ENCODE data around the gene DDA1. TPM values are rescaled to one million over a fixed set of nuclear protein-coding genes. Genes with fewer than 3 reads are reported as not detected.

The DDA1 gene
- total and polyA plus RNA-seq, 9 of the 15 experiments (the other 6 are each of a cell fraction or from before 2014, with no cell fraction given): 1.4 to 83.8 (median 33.8) TPM

DNA sequence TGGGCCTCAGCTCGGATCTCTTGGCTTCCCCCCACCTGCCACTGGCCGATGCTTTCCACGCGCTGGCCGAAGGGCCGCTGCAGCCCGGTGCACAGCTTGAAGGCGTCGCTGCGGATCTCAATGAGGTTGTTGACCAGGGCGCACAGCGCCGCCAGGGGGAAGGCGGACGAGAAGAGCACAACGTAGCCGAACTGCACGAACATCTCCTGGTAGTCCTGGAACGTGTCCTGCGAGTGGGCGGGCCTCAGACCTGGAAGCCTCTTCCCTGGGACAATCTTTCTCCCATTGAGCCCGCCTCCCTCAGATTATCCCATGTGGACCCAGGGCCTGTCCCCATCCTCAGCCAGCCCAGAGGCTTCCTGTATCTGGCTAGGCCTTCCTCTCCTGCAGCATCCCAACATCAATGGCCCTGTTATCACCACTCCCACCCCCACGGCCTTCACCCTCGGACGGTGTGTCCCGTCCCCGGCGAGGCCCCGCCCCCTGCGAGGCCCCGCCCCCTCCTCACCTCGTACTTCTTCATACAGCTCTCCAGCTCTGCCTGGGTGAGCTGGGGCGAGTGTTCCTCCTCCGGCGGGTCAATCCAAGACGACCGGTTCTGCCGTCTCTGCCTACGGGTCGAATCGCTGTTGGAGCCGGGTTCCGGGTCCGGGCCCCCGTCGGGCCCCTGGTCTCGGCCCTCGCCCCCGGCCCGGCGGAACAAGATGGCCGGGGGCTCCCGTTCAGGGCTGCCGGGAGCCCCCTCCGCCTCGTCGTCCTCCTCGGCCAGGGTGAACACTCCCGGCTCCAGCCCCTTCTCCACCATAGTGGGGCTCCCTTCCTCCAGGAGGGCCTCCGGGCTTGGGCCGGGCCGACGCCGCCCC lies 18.5 kb downstream of the DDA1 start:
- H3K9me3 ChIP-seq (replicated peaks; ENCODE audit: control insufficient read depth, insufficient read depth, low read depth, low read length): no peaks in the 10 kb centered on the region; the same call in 1 of the 2 replicates
- 0 out of 3 replicates have a peak overlapping the region, but pooled peaks have one; percentile 48 for H3K27ac ChIP-seq (ENCODE audit: extremely low read depth, low read depth, low read length)
- 40% methylated on average over 51 of the region's 64 CpGs for WGBS (ENCODE audit: insufficient coverage, low coverage, missing lambda C conversion rate)
- H3K4me3 ChIP-seq: peak overlapping the region; percentile 44
- intact Hi-C loops (cut with micrococcal nuclease) (no loop called here), in situ Hi-C loops (cut with MboI) (no loop called here)
- H4K20me1 ChIP-seq (replicated peaks; ENCODE audit: control insufficient read depth, insufficient read depth, low read length): no peaks in the 10 kb centered on the region; the same call in 1 of the 2 replicates
- ChIA-PET CTCF (ENCODE audit: low intra/inter-chr PET ratio) (no interaction called here), POLR2A (interaction anchor here (1.6 to 1.8 kb wide), 2 partner anchors 10 to 19 kb away, joined by 6 to 9 read pairs; partner anchors contain the start of gene DDA1)
- peak overlapping the region; percentile 65 for H2AFZ ChIP-seq (ENCODE audit: low read depth, low read length)
- peak; percentile 23 for FAIRE-seq
- peak; percentile 80 to 86 (median 82) for DNase-seq (ENCODE audit: extremely low read depth in 1 of 4, low spot score in 3 of 4)
- peaks cover 7 to 56% of the 10 kb centered on the region in 2 experiments; a peak in 4 of 5 replicates for H3K4me1 ChIP-seq (replicated peaks in 1 of 2; ENCODE audit: control insufficient read depth in 2 of 2, insufficient read depth in 2 of 2, low read length in 2 of 2)
- peak overlapping the region; percentile 46 to 86; a peak in 3 of 4 replicates for H3K9ac ChIP-seq (ENCODE audit: insufficient read depth in 1 of 2, low read depth in 2 of 2, low read length in 2 of 2)
- H3K36me3 ChIP-seq (ENCODE audit: control insufficient read depth, insufficient read depth, low read length): peaks cover 9% of the 10 kb centered on the region; the same call in 2 of the 3 replicates
- no peaks in the 10 kb centered on the region for H3K27me3 ChIP-seq (ENCODE audit: control insufficient read depth in 2 of 2, insufficient read depth in 2 of 2, low read length in 2 of 2)
- no TSS peak for BruUV-seq (replicated peaks)
- no peaks in the 10 kb centered on the region for H3K79me2 ChIP-seq (ENCODE audit: control insufficient read depth, insufficient read depth, low read length)
- peaks cover 4% of the 10 kb centered on the region for H3K9me1 ChIP-seq (ENCODE audit: control insufficient read depth, insufficient read depth, low read length)
- peak; percentile 70 for ATAC-seq
- peak overlapping the region; percentile 60 for H3K4me2 ChIP-seq (ENCODE audit: insufficient read depth, low read length)
- no peak for TF ChIP-seq ZBED1 (IDR thresholded peaks at IDR 0.05)
- TF ChIP-seq ZBTB8A (IDR thresholded peaks at IDR 0.05; ENCODE audit: partially characterized antibody): no peak
- TF ChIP-seq FOXA3 (CRISPR knock-in tag; conservative IDR thresholded peaks at IDR 0.05 in 1 of 2, IDR thresholded peaks at IDR 0.05 in 1 of 2): peak in 1 of 2 experiments; percentile 34; a peak in 1 of 4 replicates
- TF ChIP-seq ZFP36 (IDR thresholded peaks at IDR 0.05; ENCODE audit: low read depth, low read length, partially characterized antibody): peak; percentile 91
- no peak for TF ChIP-seq ARHGAP35 (IDR thresholded peaks at IDR 0.05; ENCODE audit: partially characterized antibody)
- TF ChIP-seq, protein P1, sequence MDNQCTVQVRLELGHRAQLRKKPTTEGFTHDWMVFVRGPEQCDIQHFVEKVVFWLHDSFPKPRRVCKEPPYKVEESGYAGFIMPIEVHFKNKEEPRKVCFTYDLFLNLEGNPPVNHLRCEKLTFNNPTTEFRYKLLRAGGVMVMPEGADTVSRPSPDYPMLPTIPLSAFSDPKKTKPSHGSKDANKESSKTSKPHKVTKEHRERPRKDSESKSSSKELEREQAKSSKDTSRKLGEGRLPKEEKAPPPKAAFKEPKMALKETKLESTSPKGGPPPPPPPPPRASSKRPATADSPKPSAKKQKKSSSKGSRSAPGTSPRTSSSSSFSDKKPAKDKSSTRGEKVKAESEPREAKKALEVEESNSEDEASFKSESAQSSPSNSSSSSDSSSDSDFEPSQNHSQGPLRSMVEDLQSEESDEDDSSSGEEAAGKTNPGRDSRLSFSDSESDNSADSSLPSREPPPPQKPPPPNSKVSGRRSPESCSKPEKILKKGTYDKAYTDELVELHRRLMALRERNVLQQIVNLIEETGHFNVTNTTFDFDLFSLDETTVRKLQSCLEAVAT (IDR thresholded peaks at IDR 0.05): peak in 1 of 2 experiments; percentile 68; a peak in 1 of 4 replicates
- TF ChIP-seq, protein P2, sequence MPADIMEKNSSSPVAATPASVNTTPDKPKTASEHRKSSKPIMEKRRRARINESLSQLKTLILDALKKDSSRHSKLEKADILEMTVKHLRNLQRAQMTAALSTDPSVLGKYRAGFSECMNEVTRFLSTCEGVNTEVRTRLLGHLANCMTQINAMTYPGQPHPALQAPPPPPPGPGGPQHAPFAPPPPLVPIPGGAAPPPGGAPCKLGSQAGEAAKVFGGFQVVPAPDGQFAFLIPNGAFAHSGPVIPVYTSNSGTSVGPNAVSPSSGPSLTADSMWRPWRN (IDR thresholded peaks at IDR 0.05; ENCODE audit: low read depth): no peak
- peak; percentile 47; the same call in 1 of the 2 replicates for TF ChIP-seq RBFOX2 (IDR thresholded peaks at IDR 0.05; ENCODE audit: low read depth, low read length)
- TF ChIP-seq JUNB (CRISPR knock-in tag; conservative IDR thresholded peaks at IDR 0.05): no peak
- TF ChIP-seq GABPA (tag; conservative IDR thresholded peaks at IDR 0.05; ENCODE audit: low read depth): no peak
- TF ChIP-seq, protein P3, sequence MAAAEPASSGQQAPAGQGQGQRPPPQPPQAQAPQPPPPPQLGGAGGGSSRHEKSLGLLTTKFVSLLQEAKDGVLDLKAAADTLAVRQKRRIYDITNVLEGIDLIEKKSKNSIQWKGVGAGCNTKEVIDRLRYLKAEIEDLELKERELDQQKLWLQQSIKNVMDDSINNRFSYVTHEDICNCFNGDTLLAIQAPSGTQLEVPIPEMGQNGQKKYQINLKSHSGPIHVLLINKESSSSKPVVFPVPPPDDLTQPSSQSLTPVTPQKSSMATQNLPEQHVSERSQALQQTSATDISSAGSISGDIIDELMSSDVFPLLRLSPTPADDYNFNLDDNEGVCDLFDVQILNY (CRISPR knock-in tag; IDR thresholded peaks at IDR 0.05): no peak
- TF ChIP-seq RCOR1 (IDR thresholded peaks at IDR 0.05; ENCODE audit: borderline replicate concordance in 1 of 2, low read depth in 2 of 2, low read length in 2 of 2): peak in 1 of 2 experiments; percentile 35; a peak in 1 of 4 replicates
- TF ChIP-seq, protein P4, sequence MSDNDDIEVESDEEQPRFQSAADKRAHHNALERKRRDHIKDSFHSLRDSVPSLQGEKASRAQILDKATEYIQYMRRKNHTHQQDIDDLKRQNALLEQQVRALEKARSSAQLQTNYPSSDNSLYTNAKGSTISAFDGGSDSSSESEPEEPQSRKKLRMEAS (CRISPR knock-in tag; IDR thresholded peaks at IDR 0.05): peak; percentile 54; the same call in 1 of the 2 replicates
- peak; percentile 56; the same call in 1 of the 2 replicates for TF ChIP-seq SP1 (CRISPR knock-in tag; IDR thresholded peaks at IDR 0.05)
- TF ChIP-seq CTBP1 (IDR thresholded peaks at IDR 0.05; ENCODE audit: borderline replicate concordance): peak; percentile 76
- no peak for TF ChIP-seq ZNF41 (CRISPR knock-in tag; conservative IDR thresholded peaks at IDR 0.05)

All from K562 (cell line).